OCI-M2 (cell line): ENCODE measurements around the gene TM4SF20.
"Not testable (repeated sequence)": the region's sequence is repeated elsewhere in the genome, so short reads cannot be mapped to it uniquely, and the experiment has no call there.

Experiments used
- DNase-seq: peaks from one replicate; lab custom pipeline; 2025; ENCODE audit not compliant: unreplicated experiment; lab: John Stamatoyannopoulos, UW

TM4SF20 gene

GRCh38 chr2:227398684-227399670 lies 19.9 kb upstream of the TM4SF20 start:
- no peak for DNase-seq

- DNase-seq: no peak
Measured at GRCh38 chr2:227397562-227397961, 18.5 kb upstream of the TM4SF20 start.

GRCh38 chr2:227395556-227395955 lies 16.4 kb upstream of the TM4SF20 start:
- no peak for DNase-seq

GRCh38 chr2:227394401-227394800 lies 15.3 kb upstream of the TM4SF20 start:
- no peak for DNase-seq

- DNase-seq: no peak
Measured at GRCh38 chr2:227390468-227391256, 11.6 kb upstream of the TM4SF20 start.

- DNase-seq: no peak
Measured at GRCh38 chr2:227389661-227390060, 10.6 kb upstream of the TM4SF20 start.

GRCh38 chr2:227389231-227389630 lies 10.1 kb upstream of the TM4SF20 start:
- no peak for DNase-seq

GRCh38 chr2:227388537-227389011 lies 9.5 kb upstream of the TM4SF20 start:
- no peak for DNase-seq

- not testable (repeated sequence) for DNase-seq
Measured at GRCh38 chr2:227387583-227387982, 8.5 kb upstream of the TM4SF20 start, which contains the start of gene SCYGR1. TSS of gene SCYGR1 (minus strand) at chr2:227387949. CDS start at chr2:227387949, 0 bp downstream.

- no peak for DNase-seq
Measured at GRCh38 chr2:227386630-227387029, 7.5 kb upstream of the TM4SF20 start.

- no peak for DNase-seq
Measured at GRCh38 chr2:227383686-227384085, 4.6 kb upstream of the TM4SF20 start.

- DNase-seq: not testable (repeated sequence)
Measured at GRCh38 chr2:227382241-227382835, 3.2 kb upstream of the TM4SF20 start.

- no peak for DNase-seq
Measured at GRCh38 chr2:227378371-227378782, 729 bp downstream of the TM4SF20 start.

- no peak for DNase-seq
Measured at GRCh38 chr2:227377467-227378351, 1.4 kb downstream of the TM4SF20 start.

GRCh38 chr2:227376656-227377396 lies 2.3 kb downstream of the TM4SF20 start:
- no peak for DNase-seq

- DNase-seq: no peak
Measured at GRCh38 chr2:227374158-227374557, 4.9 kb downstream of the TM4SF20 start.

GRCh38 chr2:227373389-227373788 lies 5.7 kb downstream of the TM4SF20 start:
- no peak for DNase-seq

GRCh38 chr2:227370791-227371312 lies 8.3 kb downstream of the TM4SF20 start:
- no peak for DNase-seq

GRCh38 chr2:227370092-227370491 lies 9.0 kb downstream of the TM4SF20 start:
- DNase-seq: no peak
